HepG2 (cell line): Measurements from ENCODE around the gene COL10A1. TPM values are rescaled to one million over a fixed set of nuclear protein-coding genes. Genes with fewer than 3 reads are reported as not detected.

ENCODE experiments used
- ATAC-seq: fragments of 200-7000 bp; cut with Tn5 transposase; 3 replicates; pipeline ENCODE4 v1.9.1; 2020; ENCODE audit warnings: mild to moderate bottlenecking, moderate library complexity
- BruUV-seq: library from RNA; stranded (reverse); fragments of 400-500 nt; replicated peaks from 2 replicates; lab custom pipeline; 2021; lab: Mats Ljungman, UMichigan
- CTCF ChIA-PET: fragments of 300-600 bp; formaldehyde crosslinking; extraction: SDS; loops from one replicate; lab custom pipeline; 2021; ENCODE audit warnings: low total read pairs, inconsistent platforms, low intra/inter-chr PET ratio; lab: Yijun Ruan, JAX
- POLR2A ChIA-PET: fragments of 350-600 bp; sonication (Branson Sonifier 250); formaldehyde crosslinking; loops from one replicate; lab custom pipeline; 2020; ENCODE audit warnings: antibody characterized with exemption, inconsistent platforms; lab: Yijun Ruan, JAX
- DNase-seq: peaks from one replicate; pipeline ENCODE4 v3.0.0-alpha.2; 2015; ENCODE audit warnings: low spot score
- FAIRE-seq: peaks from 3 replicates; lab custom pipeline; 2011; peaks lifted over from hg19 to GRCh38; lab: Jason Lieb, UNC
- H2AFZ ChIP-seq: one replicate; pipeline ENCODE4 v1.6.1; 2011; ENCODE audit warnings: low read length, inconsistent platforms
- H3K27ac ChIP-seq: fragments of 300-600 bp; 3 replicates; pipeline ENCODE4 v1.8.0; 2011; ENCODE audit warnings: mixed run types, mild to moderate bottlenecking, mixed read lengths, low read length, inconsistent platforms; ENCODE audit not compliant: insufficient read depth; ENCODE audit errors: extremely low read length
- H3K27me3 ChIP-seq, 2 experiments: fragments of 200-600 bp in 1 of 2; 2 replicates in 1 of 2; 3 replicates in 1 of 2; pipeline versions ENCODE4 v1.6.0 to v1.8.0; 2011; ENCODE audit warnings: low read length in 2 of 2, mild to moderate bottlenecking in 2 of 2, moderate library complexity in 2 of 2, inconsistent platforms in 1 of 2; ENCODE audit not compliant: insufficient read depth in 2 of 2, control insufficient read depth in 1 of 2
- H3K36me3 ChIP-seq, 2 experiments: fragments of 200-600 bp in 1 of 2; replicated peaks in 1 of 2; 2 replicates in 1 of 2; 3 replicates in 1 of 2; pipeline versions ENCODE4 v1.5.1 to v1.8.0; 2011; ENCODE audit warnings: low read length in 2 of 2, inconsistent platforms in 1 of 2; ENCODE audit not compliant: insufficient read depth in 2 of 2, control insufficient read depth in 1 of 2
- H3K4me1 ChIP-seq: 2 replicates; pipeline ENCODE4 v1.5.1; 2012; ENCODE audit warnings: low read length, inconsistent platforms; ENCODE audit not compliant: insufficient read depth
- H3K4me2 ChIP-seq: 2 replicates; pipeline ENCODE4 v1.6.0; 2011; ENCODE audit warnings: low read depth, low read length, inconsistent platforms
- H3K4me3 ChIP-seq, 3 experiments: fragments of 200-600 bp in 1 of 3; sonication (generic), shearing (Covaris generic) in 1 of 3; replicated peaks in 1 of 3; 2 replicates each; pipeline ENCODE4 v1.5.1; 2011 to 2016; ENCODE audit warnings: low read length in 3 of 3, inconsistent platforms in 2 of 3, low read depth in 2 of 3, mild to moderate bottlenecking in 2 of 3, control low read depth in 1 of 3, mixed read lengths in 1 of 3; ENCODE audit not compliant: insufficient read depth in 1 of 3
- H3K79me2 ChIP-seq: one replicate; pipeline ENCODE4 v1.6.1; 2011; ENCODE audit warnings: low read length, inconsistent platforms; ENCODE audit not compliant: insufficient read depth
- H3K9ac ChIP-seq: 2 replicates; pipeline ENCODE4 v1.6.0; 2011; ENCODE audit warnings: mild to moderate bottlenecking, low read depth, low read length, inconsistent platforms; ENCODE audit not compliant: insufficient read depth
- H3K9me3 ChIP-seq: 2 replicates; pipeline ENCODE4 v1.5.1; 2012; ENCODE audit warnings: mild to moderate bottlenecking, low read length
- H4K20me1 ChIP-seq: 2 replicates; pipeline ENCODE4 v1.6.0; 2011; ENCODE audit warnings: inconsistent platforms, mild to moderate bottlenecking, low read length, moderate library complexity; ENCODE audit not compliant: insufficient read depth
- LCORL ChIP-seq, 2 experiments: fragments of 450-650 bp in 1 of 2; sonication (generic) in 1 of 2; formaldehyde crosslinking in 1 of 2; IDR thresholded peaks; 2 replicates each; pipeline versions ENCODE4 v1.5.0 to v1.6.1; 2017 to 2020; ENCODE audit warnings: antibody characterized with exemption in 1 of 2, missing genetic modification reagents in 1 of 2
- NR2C2 ChIP-seq: sonication (generic); formaldehyde crosslinking; IDR thresholded peaks from 2 replicates; pipeline ENCODE4 v1.4.0; 2020; ENCODE audit warnings: missing genetic modification reagents, mild to moderate bottlenecking, moderate library complexity, borderline replicate concordance
- WGBS: methylation state at CpG from one replicate; pipeline ENCODE4 v1.1.6; 2017; ENCODE audit warnings: low lambda C conversion rate; 5-methylcytosine and 5-hydroxymethylcytosine counted together
- in situ Hi-C: cut with HindIII; loops from 2 replicates; pipeline ENCODE4 v1.10.0; 2017; ENCODE audit warnings: low pct_unique_long_range_greater_than_20kb; ENCODE audit not compliant: extremely low pct_ligation_motif_present
- intact Hi-C: fragments of 100-400 bp; cut with micrococcal nuclease; formaldehyde crosslinking; loops from one replicate; pipeline ENCODE4 v1.10.0; 2022; ENCODE audit not compliant: unreplicated experiment
- polyA plus RNA-seq, 8 experiments: library from polyadenylated mRNA; depleted of rRNA in 3 of 8; stranded (reverse) in 7 of 8; unstranded in 1 of 8; fragments of >200 nt; fragmentation: Illumina TruSeq in 4 of 8; extraction: Trizol in 4 of 8; gene quantifications; 2 replicates each; pipeline versions ENCODE4 v1.2.1 to v1.2.3, GENCODE V29; 2011 to 2016; ENCODE audit warnings: low read depth in 4 of 8, missing spikeins in 1 of 8, mixed read lengths in 1 of 8; ENCODE audit not compliant: insufficient read depth in 1 of 8
- total RNA-seq, 5 experiments: library from RNA; depleted of rRNA; stranded (reverse); fragments of >200 nt; fragmentation: Illumina TruSeq; extraction: Trizol; gene quantifications; 2 replicates each; pipeline ENCODE4 v1.2.3, GENCODE V29; 2016; ENCODE audit warnings: low read depth in 1 of 5
- TF ChIP-seq, protein P1 (sequence below): IDR thresholded peaks from 2 replicates; pipeline ENCODE4 v1.6.1; 2016; ENCODE audit warnings: low read depth, missing genetic modification reagents, missing compliant biosample characterization

The COL10A1 gene
- total and polyA plus RNA-seq, 2 of the 13 experiments (the other 11 are each of a cell fraction or from before 2014, with no cell fraction given): 0.07 TPM; not detected in 1

DNA sequence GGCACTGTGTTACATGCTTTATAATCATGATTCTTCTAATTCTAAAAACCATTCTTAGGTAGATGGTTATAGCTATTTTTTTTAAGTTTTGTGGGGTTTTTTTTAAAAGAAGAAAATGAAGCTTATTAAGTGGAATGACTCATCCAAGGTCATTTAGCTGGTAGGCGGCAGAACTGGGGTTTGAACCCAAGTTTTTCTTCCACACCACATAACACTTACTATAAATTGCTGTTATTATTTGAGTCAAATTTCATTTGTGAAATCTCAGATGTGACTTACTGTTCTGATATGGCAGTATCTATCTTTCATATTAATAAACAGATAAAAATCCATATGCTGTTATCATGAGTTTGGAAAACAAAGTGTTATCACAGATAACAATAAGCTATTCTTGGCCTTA, 10.4 kb upstream of the COL10A1 start:
- POLR2A ChIA-PET: no interaction called here
- Histone ChIP-seq H3K36me3 (no peaks in the 10 kb centered on the region; a peak in 2 of 5 replicates), H3K9me3 (no peaks in the 10 kb centered on the region), H3K27ac (no peak overlapping the region), H4K20me1 (no peaks in the 10 kb centered on the region), H3K4me1 (no peaks in the 10 kb centered on the region), H3K4me3 (no peak overlapping the region), H3K79me2 (no peaks in the 10 kb centered on the region), H3K27me3 (no peaks in the 10 kb centered on the region), H2AFZ (no peak overlapping the region), H3K4me2 (no peak overlapping the region), H3K9ac (no peak overlapping the region)
- DNase-seq (no peak), ATAC-seq (no peak), FAIRE-seq (no peak)
- TF ChIP-seq NR2C2 (CRISPR knock-in tag): no peak
- no peak for TF ChIP-seq LCORL (IDR thresholded peaks at IDR 0.05)
- TF ChIP-seq LCORL (CRISPR knock-in tag; IDR thresholded peaks at IDR 0.05): no peak
- TF ChIP-seq, protein P1, sequence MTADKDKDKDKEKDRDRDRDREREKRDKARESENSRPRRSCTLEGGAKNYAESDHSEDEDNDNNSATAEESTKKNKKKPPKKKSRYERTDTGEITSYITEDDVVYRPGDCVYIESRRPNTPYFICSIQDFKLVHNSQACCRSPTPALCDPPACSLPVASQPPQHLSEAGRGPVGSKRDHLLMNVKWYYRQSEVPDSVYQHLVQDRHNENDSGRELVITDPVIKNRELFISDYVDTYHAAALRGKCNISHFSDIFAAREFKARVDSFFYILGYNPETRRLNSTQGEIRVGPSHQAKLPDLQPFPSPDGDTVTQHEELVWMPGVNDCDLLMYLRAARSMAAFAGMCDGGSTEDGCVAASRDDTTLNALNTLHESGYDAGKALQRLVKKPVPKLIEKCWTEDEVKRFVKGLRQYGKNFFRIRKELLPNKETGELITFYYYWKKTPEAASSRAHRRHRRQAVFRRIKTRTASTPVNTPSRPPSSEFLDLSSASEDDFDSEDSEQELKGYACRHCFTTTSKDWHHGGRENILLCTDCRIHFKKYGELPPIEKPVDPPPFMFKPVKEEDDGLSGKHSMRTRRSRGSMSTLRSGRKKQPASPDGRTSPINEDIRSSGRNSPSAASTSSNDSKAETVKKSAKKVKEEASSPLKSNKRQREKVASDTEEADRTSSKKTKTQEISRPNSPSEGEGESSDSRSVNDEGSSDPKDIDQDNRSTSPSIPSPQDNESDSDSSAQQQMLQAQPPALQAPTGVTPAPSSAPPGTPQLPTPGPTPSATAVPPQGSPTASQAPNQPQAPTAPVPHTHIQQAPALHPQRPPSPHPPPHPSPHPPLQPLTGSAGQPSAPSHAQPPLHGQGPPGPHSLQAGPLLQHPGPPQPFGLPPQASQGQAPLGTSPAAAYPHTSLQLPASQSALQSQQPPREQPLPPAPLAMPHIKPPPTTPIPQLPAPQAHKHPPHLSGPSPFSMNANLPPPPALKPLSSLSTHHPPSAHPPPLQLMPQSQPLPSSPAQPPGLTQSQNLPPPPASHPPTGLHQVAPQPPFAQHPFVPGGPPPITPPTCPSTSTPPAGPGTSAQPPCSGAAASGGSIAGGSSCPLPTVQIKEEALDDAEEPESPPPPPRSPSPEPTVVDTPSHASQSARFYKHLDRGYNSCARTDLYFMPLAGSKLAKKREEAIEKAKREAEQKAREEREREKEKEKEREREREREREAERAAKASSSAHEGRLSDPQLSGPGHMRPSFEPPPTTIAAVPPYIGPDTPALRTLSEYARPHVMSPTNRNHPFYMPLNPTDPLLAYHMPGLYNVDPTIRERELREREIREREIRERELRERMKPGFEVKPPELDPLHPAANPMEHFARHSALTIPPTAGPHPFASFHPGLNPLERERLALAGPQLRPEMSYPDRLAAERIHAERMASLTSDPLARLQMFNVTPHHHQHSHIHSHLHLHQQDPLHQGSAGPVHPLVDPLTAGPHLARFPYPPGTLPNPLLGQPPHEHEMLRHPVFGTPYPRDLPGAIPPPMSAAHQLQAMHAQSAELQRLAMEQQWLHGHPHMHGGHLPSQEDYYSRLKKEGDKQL: no peak
- CTCF ChIA-PET: no interaction called here
- 96% methylated on average over 1 of the region's 1 CpG for WGBS
- in situ Hi-C loops (no loop called here), intact Hi-C loops (no loop called here)
- no TSS peak for BruUV-seq
